DMS153 treated with DMSO at 0.1 percent for 48 hours (cell line): ENCODE results near the gene EIF4E3.

Experiments
- DNase-seq: peaks from one replicate; lab custom pipeline; 2025; ENCODE audit not compliant: unreplicated experiment; lab: John Stamatoyannopoulos, UW

Gene EIF4E3

DNA sequence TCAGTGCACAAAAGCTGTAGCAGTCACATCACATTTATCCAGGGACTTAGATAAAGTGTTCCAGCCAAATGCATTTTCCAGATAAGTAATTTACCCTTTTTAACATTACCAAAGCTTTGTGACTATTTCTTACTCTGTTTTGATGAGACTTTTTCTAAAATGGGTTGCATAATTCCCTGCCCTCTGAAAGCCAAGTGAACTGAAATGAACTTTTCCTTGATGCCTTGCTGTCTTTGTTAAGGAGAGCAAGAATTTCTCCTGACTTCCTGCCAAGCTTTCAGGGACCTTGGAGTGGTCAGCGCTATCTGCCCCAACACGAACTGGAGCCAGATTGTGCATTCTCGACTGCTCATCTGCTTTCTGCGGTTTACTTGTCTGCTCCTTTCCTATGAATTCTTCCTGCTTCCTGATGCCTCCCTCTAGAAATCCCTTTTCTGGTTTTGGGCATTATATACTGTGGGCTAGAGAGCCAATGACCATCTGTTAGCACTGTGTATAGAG, 34.8 kb downstream of the EIF4E3 start:
- no peak for DNase-seq

DNA sequence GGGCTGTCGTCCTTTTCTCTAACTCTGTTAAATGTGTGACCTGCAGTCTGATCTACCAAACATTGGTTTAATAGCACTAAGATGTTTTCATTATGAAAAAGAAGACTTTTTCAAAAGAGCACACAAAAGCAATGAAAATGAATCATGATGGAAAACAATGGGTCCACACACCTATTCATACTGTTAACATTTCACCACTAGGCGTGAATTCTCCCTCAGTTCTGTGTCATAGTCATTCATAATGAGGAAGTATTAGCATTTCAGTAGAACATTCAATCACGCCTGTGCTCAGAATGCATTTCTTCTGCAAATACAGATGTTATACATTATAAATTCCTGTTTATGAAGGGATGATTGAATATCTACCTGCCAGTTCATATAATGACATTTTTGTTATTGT, 35.9 kb downstream of the EIF4E3 start:
- DNase-seq, result no peak

- DNase-seq, result no peak
Measured at GRCh38 chr3:71688121-71688520, 37.1 kb downstream of the EIF4E3 start.

GRCh38 chr3:71685686-71686085, 39.5 kb downstream of the EIF4E3 start:
- DNase-seq, result no peak

DNA sequence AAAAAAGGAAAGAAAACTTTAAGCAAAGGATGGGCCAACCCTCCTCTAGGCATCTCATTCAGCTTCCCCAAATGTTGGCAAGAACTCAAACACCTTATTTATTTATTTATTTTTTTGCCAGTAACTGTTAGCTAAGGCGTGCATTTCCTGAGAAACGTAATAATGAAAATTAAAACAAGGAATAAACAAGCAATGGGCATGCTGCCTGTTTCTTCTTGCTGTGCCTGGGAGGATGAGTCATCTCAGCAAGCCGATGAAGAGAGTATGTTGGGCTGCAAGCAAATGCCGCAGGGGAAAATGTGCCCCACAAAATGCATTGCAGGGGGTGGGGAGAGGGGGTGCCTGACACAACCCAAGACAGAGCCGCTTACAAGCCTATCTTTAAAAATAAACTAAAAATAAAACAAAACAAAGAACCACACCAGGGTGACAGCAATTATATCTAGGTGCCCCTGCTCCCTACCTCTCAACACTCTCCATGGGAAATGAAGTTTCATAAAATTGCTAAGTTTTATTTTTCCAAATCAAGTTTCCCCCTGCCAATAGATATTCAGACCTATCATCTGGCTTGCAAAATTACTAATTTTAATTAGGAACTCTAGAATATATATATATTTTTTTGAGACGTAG, 40.3 kb downstream of the EIF4E3 start:
- DNase-seq, result no peak

DNA sequence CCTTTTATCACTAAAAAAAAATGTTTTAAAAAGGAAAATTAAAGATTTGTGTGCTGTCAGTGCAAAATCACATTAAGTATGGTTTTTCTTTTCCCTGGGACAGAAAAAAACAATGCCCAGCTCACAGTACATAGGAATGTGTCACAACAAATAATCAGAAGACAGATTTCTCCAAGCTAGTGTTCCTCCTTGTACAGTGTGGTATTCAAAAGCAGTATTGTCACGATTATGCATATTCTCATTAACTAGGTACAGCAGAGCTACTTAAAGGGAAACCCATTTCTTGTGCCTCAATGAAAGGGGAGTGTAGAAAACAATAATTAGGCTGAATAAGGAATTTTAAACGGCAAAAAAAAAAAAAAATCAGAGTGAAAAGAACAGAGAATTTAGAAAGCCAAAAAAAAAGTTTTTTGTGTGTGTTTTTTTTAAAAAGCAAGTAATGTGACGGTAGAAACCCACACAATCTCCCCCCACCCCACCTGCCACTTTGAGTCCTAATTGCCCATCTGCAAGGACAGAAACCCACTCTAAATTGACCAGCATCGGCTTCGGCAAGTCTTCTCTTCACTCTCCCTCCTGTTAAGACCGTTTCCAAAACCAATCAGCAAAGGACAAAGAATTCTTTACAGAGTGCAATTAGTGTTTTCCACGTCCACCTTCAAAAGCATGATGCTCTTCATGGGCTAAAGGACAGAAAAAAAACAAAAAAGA, 41.0 kb downstream of the EIF4E3 start:
- DNase-seq, result no peak

DNA sequence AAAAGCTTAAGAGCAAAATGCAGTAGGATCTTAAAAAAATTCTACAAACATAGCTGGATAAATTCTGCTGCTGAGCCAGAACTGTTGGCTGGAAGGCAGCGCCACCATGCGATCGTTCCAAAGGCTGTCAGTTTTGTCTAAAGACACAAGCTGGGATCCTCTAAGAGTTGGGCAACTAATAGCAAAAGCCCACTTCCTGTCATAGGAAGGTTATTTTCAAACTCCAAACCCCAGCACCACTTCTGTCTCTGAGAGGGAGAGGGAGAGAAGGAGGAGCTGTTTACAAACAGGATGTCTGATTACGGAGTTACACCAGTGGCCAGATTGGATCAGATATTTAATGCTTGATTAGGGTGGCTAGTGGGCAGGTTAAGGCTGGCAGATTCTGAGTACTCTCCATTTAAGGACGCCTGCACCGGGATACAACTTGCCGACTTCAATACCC, 44.0 kb downstream of the EIF4E3 start:
- no peak for DNase-seq

DNA sequence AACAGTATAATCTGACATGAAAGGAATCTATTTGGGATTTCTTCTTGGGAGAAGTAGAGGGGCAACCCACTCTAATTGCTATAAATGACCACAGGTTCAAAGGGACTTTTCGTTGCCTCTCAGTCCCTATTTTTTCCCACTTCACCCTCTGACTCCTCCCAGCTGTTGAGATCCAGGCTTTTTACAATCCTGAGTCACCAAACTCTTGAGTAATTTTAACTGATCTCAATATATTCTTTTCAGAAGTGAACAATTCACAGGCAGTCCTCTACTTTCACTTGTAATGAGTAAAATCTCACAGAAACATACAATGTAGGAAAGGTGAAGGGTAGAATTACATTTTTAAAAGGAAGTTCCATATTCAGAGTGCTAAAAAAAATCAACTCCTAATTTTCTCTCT, 44.6 kb downstream of the EIF4E3 start:
- no peak for DNase-seq

- no peak for DNase-seq
Measured at GRCh38 chr3:71676931-71677330, 48.3 kb downstream of the EIF4E3 start.

DNA sequence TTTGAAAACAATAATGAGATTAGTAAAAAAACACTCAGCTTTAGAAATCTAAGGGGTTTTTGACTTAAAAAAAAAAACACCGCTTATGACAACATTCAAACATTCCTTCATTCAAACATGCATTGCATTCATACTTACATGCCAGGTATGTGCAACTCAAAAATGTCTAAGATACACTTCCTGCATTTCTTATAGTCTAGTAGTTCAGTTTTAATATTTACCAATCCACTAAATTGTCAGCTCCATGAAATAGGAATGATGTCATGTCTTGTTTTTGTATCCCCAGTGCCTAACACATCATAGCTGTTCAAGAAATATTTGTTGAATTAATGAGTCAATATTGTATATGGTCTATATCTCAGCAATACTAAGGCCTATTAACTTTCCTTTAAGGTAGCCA, 51.7 kb downstream of the EIF4E3 start:
- no peak for DNase-seq

- no peak for DNase-seq
Measured at GRCh38 chr3:71672807-71673206, 52.4 kb downstream of the EIF4E3 start.

GRCh38 chr3:71672340-71672739, 52.9 kb downstream of the EIF4E3 start:
- DNase-seq, result no peak

- DNase-seq, result no peak
Measured at GRCh38 chr3:71671216-71671845, 53.9 kb downstream of the EIF4E3 start.

GRCh38 chr3:71662568-71662967, 62.6 kb downstream of the EIF4E3 start:
- no peak for DNase-seq

- no peak for DNase-seq
Measured at GRCh38 chr3:71662056-71662455, 63.1 kb downstream of the EIF4E3 start.

DNA sequence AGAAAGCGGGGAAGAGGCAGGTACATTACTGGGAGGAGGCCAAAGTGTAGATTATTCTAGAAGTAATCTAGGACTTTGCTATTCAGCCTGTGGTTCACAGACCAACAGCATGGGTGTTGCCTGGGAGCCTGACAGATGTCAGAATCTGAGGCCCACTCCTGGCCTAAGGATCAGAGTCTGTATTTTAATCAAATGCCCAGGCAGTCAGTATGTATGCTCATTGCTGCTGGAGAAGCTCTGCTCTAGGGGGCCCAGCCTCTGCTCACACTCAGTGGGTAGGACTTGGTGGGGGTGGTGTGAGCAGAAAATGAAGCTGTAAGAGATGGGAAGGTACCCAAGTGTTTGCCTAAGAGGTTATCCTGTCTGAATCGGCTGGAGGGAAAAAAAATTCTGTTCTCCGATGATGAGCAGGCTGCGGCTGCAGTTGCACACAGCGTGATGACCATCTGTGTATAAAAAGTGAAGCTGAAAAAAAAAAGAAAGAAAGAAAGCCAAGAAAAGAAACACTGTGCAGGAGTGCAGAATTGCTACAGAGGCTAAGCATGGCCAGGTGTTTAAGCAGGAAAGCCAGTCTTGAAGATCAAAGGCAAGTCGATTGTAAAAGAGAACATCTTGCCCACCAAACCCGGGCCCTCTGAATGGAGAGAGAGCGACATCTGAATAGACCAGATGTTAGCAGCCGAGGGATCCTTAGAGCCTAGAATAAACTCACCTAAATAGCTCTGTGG, 65.2 kb downstream of the EIF4E3 start:
- no peak for DNase-seq

- peak; percentile 73 for DNase-seq
Measured at GRCh38 chr3:71657831-71658530, 67.2 kb downstream of the EIF4E3 start.

- no peak for DNase-seq
Measured at GRCh38 chr3:71655061-71655460, 70.1 kb downstream of the EIF4E3 start.

GRCh38 chr3:71653414-71653807, 71.8 kb downstream of the EIF4E3 start:
- DNase-seq, result no peak

DNA sequence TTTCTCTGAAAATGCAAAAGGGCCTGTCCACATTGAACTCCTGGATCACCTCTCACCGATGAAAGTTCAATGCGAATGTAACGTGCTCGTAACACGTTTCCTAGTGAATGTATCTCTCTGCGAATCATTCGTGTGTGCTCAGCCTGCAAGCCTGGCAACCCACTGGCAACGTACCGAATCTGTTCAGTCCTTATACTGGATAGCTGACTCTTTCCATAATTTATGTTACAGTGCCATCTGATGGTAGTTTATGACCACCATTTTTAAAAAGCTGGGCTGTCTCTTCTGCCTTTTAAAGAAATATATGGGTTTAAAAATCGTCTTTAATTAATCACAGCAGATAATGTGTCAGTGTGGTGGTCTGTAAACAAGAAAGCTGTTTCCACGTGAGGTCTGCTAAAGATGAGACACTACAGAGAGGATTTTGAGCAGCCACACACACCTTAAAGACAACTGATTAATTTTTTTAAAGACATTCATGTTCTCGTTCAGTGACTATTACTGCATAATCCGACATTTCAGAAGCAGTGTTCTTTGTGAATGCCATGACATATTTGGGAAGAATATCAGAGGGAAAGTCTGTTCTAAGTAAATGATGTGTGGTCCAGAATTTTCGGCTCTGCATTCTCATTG, 72.3 kb downstream of the EIF4E3 start:
- DNase-seq, result peak; percentile 8
